GM12865 (cell line): ENCODE data around the gene METRNL.
"Not testable (repeated sequence)": the region's sequence is repeated elsewhere in the genome, so short reads cannot be mapped to it uniquely, and the experiment has no call there.

Experiments used
- DNase-seq: peaks from one replicate; pipeline ENCODE4 v3.0.0; 2010; ENCODE audit warnings: low read depth
- H3K4me3 ChIP-seq: 2 replicates; pipeline ENCODE4 v1.5.1; 2011; ENCODE audit warnings: mild to moderate bottlenecking, low read depth, low read length, control low read depth
- TF ChIP-seq, protein P1 (sequence below): IDR thresholded peaks from 2 replicates; pipeline ENCODE4 v1.5.1; 2011; ENCODE audit warnings: low read length, control low read depth, low read depth, inconsistent platforms; ENCODE audit not compliant: insufficient read depth; ENCODE audit errors: missing control alignments

Gene METRNL

DNA sequence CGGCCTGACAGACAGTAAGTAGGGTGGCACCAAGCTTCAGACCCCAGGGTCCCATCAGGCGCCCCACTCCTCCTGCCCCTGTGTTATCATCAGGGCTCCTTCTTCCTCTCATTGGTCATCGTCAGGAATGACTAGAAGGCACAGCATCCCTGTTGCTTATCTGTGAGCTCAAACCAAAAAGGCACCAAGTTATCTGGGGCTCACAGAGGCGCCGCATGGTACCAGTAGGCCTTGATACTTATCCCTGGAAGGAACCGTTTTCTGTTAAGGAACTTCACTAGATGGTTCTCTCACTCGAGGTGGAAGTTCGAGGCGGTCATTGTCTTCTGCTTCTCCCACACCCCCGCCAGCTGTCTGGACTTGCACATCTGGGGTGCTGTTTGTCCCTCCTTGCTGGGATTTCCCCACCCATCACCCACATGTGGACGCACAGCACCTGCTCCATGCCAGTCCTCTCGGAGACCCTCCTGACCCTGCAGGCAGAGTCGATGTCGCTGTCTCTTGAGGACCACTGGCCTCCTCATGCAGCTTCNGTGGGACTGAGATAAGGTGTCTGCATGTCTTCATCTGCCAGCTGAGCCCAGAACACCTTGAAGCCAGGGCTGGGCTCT lies 52.1 kb downstream of the METRNL start:
- TF ChIP-seq, protein P1, sequence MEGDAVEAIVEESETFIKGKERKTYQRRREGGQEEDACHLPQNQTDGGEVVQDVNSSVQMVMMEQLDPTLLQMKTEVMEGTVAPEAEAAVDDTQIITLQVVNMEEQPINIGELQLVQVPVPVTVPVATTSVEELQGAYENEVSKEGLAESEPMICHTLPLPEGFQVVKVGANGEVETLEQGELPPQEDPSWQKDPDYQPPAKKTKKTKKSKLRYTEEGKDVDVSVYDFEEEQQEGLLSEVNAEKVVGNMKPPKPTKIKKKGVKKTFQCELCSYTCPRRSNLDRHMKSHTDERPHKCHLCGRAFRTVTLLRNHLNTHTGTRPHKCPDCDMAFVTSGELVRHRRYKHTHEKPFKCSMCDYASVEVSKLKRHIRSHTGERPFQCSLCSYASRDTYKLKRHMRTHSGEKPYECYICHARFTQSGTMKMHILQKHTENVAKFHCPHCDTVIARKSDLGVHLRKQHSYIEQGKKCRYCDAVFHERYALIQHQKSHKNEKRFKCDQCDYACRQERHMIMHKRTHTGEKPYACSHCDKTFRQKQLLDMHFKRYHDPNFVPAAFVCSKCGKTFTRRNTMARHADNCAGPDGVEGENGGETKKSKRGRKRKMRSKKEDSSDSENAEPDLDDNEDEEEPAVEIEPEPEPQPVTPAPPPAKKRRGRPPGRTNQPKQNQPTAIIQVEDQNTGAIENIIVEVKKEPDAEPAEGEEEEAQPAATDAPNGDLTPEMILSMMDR: no peak
- no peak overlapping the region for H3K4me3 ChIP-seq
- no peak for DNase-seq

DNA sequence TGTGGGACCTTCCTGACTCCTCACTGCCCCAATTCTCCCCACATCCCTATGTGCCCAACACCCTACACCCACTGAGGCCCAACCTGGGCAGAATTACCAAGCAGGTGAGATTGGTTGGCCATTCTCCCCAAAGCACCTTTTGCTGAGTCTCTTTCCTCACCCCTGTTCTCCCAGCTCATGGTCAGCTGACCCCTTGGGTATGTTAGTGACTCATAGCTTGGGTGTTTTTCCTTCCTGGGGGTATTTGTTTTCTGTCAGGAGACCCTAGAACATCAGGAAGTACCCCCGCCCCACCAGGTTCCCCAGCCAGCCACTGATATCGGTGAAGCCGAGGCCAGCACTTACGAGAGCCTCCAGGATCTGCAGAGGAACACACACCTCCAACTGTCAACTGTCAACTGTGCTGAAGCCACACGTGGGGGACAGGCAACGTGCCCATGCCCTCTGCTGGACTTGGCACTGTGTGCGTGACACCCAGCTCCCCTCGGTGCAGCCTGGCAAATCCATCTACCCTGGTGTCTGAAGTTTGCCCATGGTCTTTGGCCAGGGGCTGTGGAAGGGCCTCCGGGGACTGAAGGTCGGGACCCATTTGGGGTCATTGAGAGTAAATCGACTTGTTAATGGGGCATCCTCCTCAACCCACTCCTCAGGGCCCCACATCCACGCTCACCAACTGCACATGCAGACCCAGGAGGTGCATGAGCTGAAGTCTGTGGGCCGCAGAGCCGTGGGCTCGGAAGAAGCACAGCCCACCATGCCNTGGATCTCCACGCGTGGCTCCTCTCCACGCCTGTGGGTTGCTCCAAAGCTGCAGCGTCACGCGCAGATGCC lies 53.1 kb downstream of the METRNL start:
- no peak for DNase-seq
- TF ChIP-seq, protein P1: no peak
- H3K4me3 ChIP-seq: no peak overlapping the region

DNA sequence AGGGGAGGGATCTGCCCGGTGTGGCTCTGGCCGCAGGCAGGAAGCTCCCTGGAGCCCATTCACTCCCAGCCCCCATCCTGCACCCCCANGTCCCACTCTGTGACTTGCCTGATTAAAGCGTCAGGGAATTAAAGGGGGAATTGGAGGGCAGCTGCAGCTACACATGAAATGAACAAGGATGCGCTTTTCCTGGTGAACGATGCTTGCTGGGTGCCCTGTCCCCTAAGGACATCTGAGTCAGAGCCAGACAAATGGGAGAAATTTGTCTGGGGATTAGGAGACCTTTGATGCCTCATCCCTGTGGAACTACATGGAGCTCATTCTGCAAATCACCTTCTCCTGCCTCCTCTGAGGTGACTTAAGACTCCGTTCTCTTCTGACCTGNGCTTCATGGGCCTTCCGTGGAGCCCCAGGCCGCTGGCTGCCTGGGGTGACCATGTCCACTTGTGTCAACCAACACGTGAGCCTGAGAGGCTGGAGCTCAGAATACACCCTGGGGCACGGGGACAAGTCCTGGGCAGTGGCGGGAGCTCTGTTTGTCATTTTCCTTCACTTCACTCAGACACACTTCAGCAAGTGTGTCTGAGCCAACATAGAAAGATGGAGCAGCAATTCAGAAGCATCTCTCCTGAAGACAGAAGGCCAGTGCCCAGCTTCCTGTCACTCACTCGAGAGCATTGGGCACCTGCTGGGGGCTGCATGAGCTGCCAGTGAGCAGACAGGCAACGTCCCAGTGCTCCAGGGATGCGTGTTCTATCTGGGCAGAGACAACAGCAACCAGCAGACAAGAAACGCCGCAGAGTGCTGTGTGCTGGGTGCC lies 54.1 kb downstream of the METRNL start:
- no peak for DNase-seq
- no peak overlapping the region for H3K4me3 ChIP-seq
- TF ChIP-seq, protein P1: no peak

DNA sequence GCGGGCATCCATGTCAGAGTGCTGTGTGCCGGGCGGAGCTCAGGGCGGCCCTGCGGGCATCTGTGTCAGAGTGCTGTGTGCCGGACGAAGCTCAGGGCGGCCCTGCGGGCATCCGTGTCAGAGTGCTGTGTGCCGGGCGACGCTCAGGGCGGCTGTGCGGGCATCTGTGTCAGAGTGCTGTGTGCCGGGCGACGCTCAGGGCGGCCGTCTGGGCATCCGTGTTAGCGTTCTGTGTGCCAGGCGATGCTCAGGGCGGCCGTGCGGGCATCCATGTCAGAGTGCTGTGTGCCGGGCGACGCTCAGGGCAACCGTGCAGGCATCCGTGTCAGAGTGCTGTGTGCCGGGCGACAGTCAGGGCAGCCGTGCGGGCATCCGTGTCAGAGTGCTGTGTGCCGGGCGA lies 55.0 kb downstream of the METRNL start:
- not testable (repeated sequence) for H3K4me3 ChIP-seq, DNase-seq

DNA sequence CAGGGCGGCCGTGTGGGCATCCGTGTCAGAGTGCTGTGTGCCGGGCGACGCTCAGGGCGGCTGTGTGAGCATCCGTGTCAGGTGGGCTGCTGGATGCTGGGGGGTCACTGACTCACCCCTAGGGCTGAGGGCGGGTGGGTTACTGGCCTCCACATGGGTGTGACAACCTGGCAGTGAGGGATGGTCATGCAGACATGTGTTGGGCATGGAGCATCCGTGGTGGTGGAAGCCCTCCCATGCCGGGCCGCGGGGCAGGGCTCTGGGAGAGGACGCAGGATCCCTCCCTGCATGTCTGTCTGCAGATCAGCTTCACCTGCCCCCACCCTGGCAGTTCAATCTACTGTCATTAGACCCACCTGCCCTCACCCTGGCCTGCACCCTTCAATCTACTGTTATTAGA lies 56.3 kb downstream of the METRNL start:
- TF ChIP-seq, protein P1: no peak
- H3K4me3 ChIP-seq: no peak overlapping the region
- no peak for DNase-seq

DNA sequence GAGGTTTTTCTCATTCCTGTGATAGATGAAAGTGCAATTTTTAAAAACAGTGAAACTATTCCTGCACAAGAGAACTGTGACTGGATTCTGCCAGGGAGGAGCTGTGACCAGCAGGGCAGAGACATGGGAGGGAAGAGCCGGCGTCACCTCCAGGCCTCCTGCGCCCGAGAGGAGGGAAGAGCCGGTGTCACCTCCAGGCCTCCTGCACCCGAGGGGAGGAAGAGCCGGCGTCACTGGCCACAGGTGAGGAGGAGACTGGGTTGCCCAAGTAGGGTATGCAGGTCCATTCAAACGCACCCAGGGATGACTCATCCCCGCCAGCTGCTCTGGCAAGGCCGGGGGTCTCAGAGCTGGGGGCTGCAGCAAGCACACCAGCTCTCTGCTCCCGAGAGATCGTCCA lies 56.7 kb downstream of the METRNL start:
- DNase-seq: no peak
- H3K4me3 ChIP-seq: no peak overlapping the region
- TF ChIP-seq, protein P1: no peak

DNA sequence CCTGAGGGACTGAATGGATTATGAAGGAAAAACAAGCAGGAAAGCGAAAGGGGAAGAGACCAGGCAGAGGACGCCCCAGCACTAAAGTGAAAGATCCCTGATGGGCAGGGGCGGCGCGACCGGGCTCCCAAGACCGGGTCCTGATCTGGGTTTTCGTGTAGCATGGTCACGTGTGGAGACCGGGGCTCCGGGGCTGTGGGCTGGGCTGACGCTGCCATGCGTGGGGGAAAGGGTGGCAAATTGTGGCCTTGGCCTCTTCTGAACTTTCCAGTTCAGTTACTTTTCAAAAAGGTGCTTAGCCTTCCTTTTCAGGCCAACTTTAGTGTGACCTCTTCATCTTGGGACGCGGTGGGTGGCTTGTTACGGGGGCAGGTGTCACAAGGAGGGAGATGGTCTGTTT lies 57.5 kb downstream of the METRNL start:
- DNase-seq: no peak
- TF ChIP-seq, protein P1: no peak
- no peak overlapping the region for H3K4me3 ChIP-seq
